ENCODE measurements around the gene PSMB7. TPM values are rescaled to one million over a fixed set of nuclear protein-coding genes. Genes with fewer than 3 reads are reported as not detected.

The PSMB7 gene
- polyA plus RNA-seq, 3 donors from 2014 or later = 167 to 256 (median 186) TPM

- no peak for DNase-seq
- Mint-ChIP-seq H3K27ac (no peak overlapping the region), H3K9me3 (no peaks in the 10 kb centered on the region), H3K4me3 (no peak overlapping the region), H3K4me1 (no peaks in the 10 kb centered on the region), H3K36me3 (no peaks in the 10 kb centered on the region), H3K27me3 (ENCODE audit: low read depth in 3 of 3) (peaks cover 1 to 10% (median 3%) of the 10 kb centered on the region in 3 donors)
Measured at GRCh38 chr9:124450931-124451661, 35.9 kb upstream of the PSMB7 start.

- Mint-ChIP-seq H3K27ac (no peak within 1 kb of the TSS), H3K9me3 (no peaks in the 10 kb centered on the region), H3K36me3 (no peaks in the 10 kb centered on the region), H3K27me3 (ENCODE audit: low read depth in 3 of 3) (peaks cover 3 to 10% (median 5%) of the 10 kb centered on the region in 3 donors), H3K4me1 (no peaks in the 10 kb centered on the region), H3K4me3 (no peak within 1 kb of the TSS)
- DNase-seq = no peak
Measured at GRCh38 chr9:124450241-124450924, 35.1 kb upstream of the PSMB7 start, which contains the start of gene ADGRD2. Gene ADGRD2 (plus strand): TSS chr9:124450451. CDS start chr9:124451667, 1,216 bp downstream.

- no peak for DNase-seq
- no peaks in the 10 kb centered on the region for H3K9me3 Mint-ChIP-seq
- peaks cover 2 to 12% (median 3%) of the 10 kb centered on the region in 3 donors for H3K27me3 Mint-ChIP-seq (ENCODE audit: low read depth in 3 of 3)
- H3K4me1 Mint-ChIP-seq = no peaks in the 10 kb centered on the region
- H3K27ac Mint-ChIP-seq = no peak overlapping the region
- H3K36me3 Mint-ChIP-seq = no peaks in the 10 kb centered on the region
- H3K4me3 Mint-ChIP-seq = no peak overlapping the region
Measured at GRCh38 chr9:124449381-124450151, 34.3 kb upstream of the PSMB7 start.

GRCh38 chr9:124448019-124448418 lies 32.8 kb upstream of the PSMB7 start:
- no peaks in the 10 kb centered on the region for H3K4me1 Mint-ChIP-seq
- no peaks in the 10 kb centered on the region for H3K9me3 Mint-ChIP-seq
- H3K27ac Mint-ChIP-seq = no peak overlapping the region
- H3K27me3 Mint-ChIP-seq (ENCODE audit: low read depth in 3 of 3) = peaks cover 2 to 15% (median 13%) of the 10 kb centered on the region in 3 donors
- no peaks in the 10 kb centered on the region for H3K36me3 Mint-ChIP-seq
- no peak for DNase-seq
- no peak overlapping the region for H3K4me3 Mint-ChIP-seq

- Mint-ChIP-seq H3K27me3 (ENCODE audit: low read depth in 3 of 3) (peaks cover 2 to 19% (median 16%) of the 10 kb centered on the region in 3 donors), H3K4me1 (no peaks in the 10 kb centered on the region), H3K27ac (no peak overlapping the region), H3K36me3 (no peaks in the 10 kb centered on the region), H3K9me3 (no peaks in the 10 kb centered on the region), H3K4me3 (no peak overlapping the region)
- DNase-seq = no peak
Measured at GRCh38 chr9:124447297-124447661, 32.0 kb upstream of the PSMB7 start.

GRCh38 chr9:124444166-124444565 lies 28.9 kb upstream of the PSMB7 start:
- Mint-ChIP-seq H3K9me3 (no peaks in the 10 kb centered on the region), H3K27ac (no peak overlapping the region), H3K36me3 (no peaks in the 10 kb centered on the region), H3K4me3 (no peak overlapping the region), H3K27me3 (ENCODE audit: low read depth in 3 of 3) (peaks cover 3 to 26% (median 19%) of the 10 kb centered on the region in 3 donors), H3K4me1 (no peaks in the 10 kb centered on the region)
- DNase-seq = no peak

- Mint-ChIP-seq H3K4me3 (no peak overlapping the region), H3K27ac (no peak overlapping the region), H3K36me3 (no peaks in the 10 kb centered on the region), H3K9me3 (no peaks in the 10 kb centered on the region), H3K27me3 (ENCODE audit: low read depth in 3 of 3) (peaks cover 3 to 26% (median 18%) of the 10 kb centered on the region in 3 donors), H3K4me1 (no peaks in the 10 kb centered on the region)
- no peak for DNase-seq
Measured at GRCh38 chr9:124443625-124444024, 28.4 kb upstream of the PSMB7 start.

- DNase-seq = no peak
- Mint-ChIP-seq H3K27ac (no peak overlapping the region), H3K36me3 (no peaks in the 10 kb centered on the region), H3K4me3 (no peak overlapping the region), H3K4me1 (no peaks in the 10 kb centered on the region), H3K27me3 (ENCODE audit: low read depth in 3 of 3) (peaks cover 3 to 23% (median 18%) of the 10 kb centered on the region in 3 donors), H3K9me3 (no peaks in the 10 kb centered on the region)
Measured at GRCh38 chr9:124442826-124443225, 27.6 kb upstream of the PSMB7 start.

GRCh38 chr9:124442379-124442778 lies 27.1 kb upstream of the PSMB7 start:
- H3K36me3 Mint-ChIP-seq = no peaks in the 10 kb centered on the region
- H3K4me1 Mint-ChIP-seq = no peaks in the 10 kb centered on the region
- H3K4me3 Mint-ChIP-seq = no peak overlapping the region
- no peak overlapping the region for H3K27ac Mint-ChIP-seq
- no peak for DNase-seq
- H3K9me3 Mint-ChIP-seq = no peaks in the 10 kb centered on the region
- peaks cover 3 to 23% (median 18%) of the 10 kb centered on the region in 3 donors for H3K27me3 Mint-ChIP-seq (ENCODE audit: low read depth in 3 of 3)

- H3K4me3 Mint-ChIP-seq = no peak overlapping the region
- DNase-seq = no peak
- H3K4me1 Mint-ChIP-seq = no peaks in the 10 kb centered on the region
- no peaks in the 10 kb centered on the region for H3K36me3 Mint-ChIP-seq
- H3K27me3 Mint-ChIP-seq (ENCODE audit: low read depth in 3 of 3) = peaks cover 3 to 23% (median 18%) of the 10 kb centered on the region in 3 donors
- no peaks in the 10 kb centered on the region for H3K9me3 Mint-ChIP-seq
- H3K27ac Mint-ChIP-seq = no peak overlapping the region
Measured at GRCh38 chr9:124441291-124441690, 26.0 kb upstream of the PSMB7 start.

- Mint-ChIP-seq H3K27ac (no peak overlapping the region), H3K9me3 (no peaks in the 10 kb centered on the region), H3K36me3 (no peaks in the 10 kb centered on the region), H3K4me1 (no peaks in the 10 kb centered on the region), H3K4me3 (no peak overlapping the region), H3K27me3 (ENCODE audit: low read depth in 3 of 3) (peaks cover 2 to 23% (median 18%) of the 10 kb centered on the region in 3 donors)
- DNase-seq = no peak
Measured at GRCh38 chr9:124440786-124441185, 25.5 kb upstream of the PSMB7 start.

- Mint-ChIP-seq H3K27ac (no peak overlapping the region), H3K27me3 (ENCODE audit: low read depth in 3 of 3) (peaks cover 1 to 21% (median 17%) of the 10 kb centered on the region in 3 donors), H3K36me3 (no peaks in the 10 kb centered on the region), H3K9me3 (no peaks in the 10 kb centered on the region), H3K4me3 (no peak overlapping the region), H3K4me1 (no peaks in the 10 kb centered on the region)
- DNase-seq = no peak
Measured at GRCh38 chr9:124439686-124440243, 24.5 kb upstream of the PSMB7 start.

- peaks cover 0 to 3% (median 0%) of the 10 kb centered on the region in 6 donors for H3K9me3 Mint-ChIP-seq
- H3K27ac Mint-ChIP-seq = no peak overlapping the region
- no peak for DNase-seq
- H3K4me3 Mint-ChIP-seq = no peak overlapping the region
- peaks cover 1 to 21% (median 16%) of the 10 kb centered on the region in 3 donors for H3K27me3 Mint-ChIP-seq (ENCODE audit: low read depth in 3 of 3)
- no peaks in the 10 kb centered on the region for H3K4me1 Mint-ChIP-seq
- no peaks in the 10 kb centered on the region for H3K36me3 Mint-ChIP-seq
Measured at GRCh38 chr9:124439086-124439485, 23.8 kb upstream of the PSMB7 start.

GRCh38 chr9:124438091-124438490 lies 22.8 kb upstream of the PSMB7 start:
- no peaks in the 10 kb centered on the region for H3K4me1 Mint-ChIP-seq
- H3K9me3 Mint-ChIP-seq = peaks cover 0 to 3% (median 0%) of the 10 kb centered on the region in 6 donors
- H3K27ac Mint-ChIP-seq = no peak overlapping the region
- H3K4me3 Mint-ChIP-seq = no peak overlapping the region
- peaks cover 1 to 19% (median 10%) of the 10 kb centered on the region in 3 donors for H3K27me3 Mint-ChIP-seq (ENCODE audit: low read depth in 3 of 3)
- H3K36me3 Mint-ChIP-seq = no peaks in the 10 kb centered on the region
- no peak for DNase-seq
